IPS DF 4.7 (cell line): ENCODE data around the gene RNU1-3.
"Not testable (repeated sequence)": the region's sequence is repeated elsewhere in the genome, so short reads cannot be mapped to it uniquely, and the experiment has no call there.

Experiments used
- DNase-seq: peaks from one replicate; pipeline ENCODE4 v3.0.0-alpha.2; 2013; ENCODE audit warnings: low spot score; ENCODE audit errors: extremely low read depth

The RNU1-3 gene

DNA sequence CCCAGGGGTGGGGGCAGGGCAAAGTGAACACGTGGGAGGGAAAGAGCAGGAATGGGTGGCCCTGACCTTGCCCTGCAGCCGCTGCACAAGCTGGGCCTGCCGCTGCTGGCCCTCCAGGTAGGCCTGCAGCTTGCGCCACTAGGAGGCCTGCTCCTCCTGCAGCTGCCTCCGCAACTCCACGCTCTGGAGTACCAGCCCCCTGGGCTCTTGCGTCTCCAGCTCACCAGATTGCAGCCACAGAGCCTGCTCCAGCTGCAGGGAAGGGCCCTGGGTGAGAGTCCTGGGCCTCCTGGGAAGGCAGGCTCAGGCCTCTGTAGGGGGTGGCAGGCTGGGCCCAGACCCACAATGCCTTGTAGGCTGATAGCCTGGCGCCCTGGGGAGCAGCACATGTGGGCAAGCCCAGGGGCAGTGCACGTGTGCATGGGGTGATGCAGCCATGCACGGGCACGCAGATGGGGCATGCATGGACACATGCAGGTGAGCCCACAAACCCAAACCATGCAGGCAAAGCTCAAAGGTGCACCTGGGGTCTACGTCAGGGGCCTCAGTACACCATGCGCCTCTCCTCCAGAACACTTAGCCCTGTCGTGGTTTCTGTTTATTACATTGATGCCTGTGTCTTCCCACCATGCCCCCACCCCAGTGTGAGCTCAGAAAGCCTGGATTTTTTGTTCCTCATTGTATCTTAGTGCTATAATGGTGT is 9.6 kb downstream of the RNU1-3 start:
- DNase-seq: not testable (repeated sequence)

DNA sequence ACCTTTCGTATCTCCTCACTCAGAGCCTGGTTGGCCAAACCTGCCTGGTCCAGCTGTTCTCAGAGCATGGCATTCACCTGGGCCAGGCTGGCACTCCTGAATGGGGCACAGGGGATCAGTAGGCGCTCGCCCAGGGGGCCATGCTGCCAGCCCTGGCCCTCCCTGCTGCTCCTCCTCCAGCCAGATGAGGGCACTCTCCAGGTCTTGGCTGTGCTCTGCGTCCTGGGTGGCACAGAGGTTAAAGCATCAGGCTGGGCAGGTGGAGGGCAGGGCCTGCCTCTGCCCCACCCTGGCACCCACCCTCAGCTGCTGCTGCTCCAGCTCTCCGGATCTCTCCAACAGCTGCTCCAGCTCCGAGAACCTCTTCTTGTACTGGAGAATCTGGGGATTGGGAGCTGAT is 10.2 kb downstream of the RNU1-3 start:
- DNase-seq: not testable (repeated sequence)

- DNase-seq: not testable (repeated sequence)
These were observed 15.2 kb downstream of the RNU1-3 start for GRCh38 chr1:16651560-16651959.

DNA sequence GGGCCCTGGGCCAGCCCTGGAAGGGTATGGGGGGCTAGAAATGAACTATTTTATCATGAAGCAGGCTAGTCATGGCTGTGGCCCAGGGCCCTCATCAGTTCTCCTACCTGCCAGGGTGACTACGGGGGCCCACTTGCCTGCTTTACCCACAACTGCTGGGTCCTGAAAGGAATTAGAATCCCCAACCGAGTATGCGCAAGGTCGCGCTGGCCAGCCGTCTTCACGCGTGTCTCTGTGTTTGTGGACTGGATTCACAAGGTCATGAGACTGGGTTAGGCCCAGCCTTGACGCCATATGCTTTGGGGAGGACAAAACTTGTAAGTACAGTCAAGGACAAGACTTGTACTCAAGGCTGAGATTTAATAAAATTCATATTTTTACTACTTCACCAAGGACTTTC is 16.8 kb downstream of the RNU1-3 start:
- not testable (repeated sequence) for DNase-seq

DNA sequence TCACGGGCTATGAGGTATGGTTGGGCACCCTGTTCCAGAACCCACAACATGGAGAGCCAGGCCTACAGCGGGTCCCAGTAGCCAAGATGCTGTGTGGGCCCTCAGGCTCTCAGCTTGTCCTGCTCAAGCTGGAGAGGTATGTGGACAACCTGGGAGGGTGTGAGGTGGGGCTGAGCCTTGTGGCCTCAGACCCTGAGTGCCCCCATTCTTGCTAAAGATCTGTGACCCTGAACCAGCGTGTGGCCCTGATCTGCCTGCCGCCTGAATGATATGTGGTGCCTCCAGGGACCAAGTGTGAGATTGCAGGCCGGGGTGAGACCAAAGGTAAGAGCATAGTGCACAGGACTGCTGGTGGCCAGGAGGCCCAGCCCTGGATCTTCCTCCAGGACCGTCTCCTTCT is 17.4 kb downstream of the RNU1-3 start:
- DNase-seq: not testable (repeated sequence)

DNA sequence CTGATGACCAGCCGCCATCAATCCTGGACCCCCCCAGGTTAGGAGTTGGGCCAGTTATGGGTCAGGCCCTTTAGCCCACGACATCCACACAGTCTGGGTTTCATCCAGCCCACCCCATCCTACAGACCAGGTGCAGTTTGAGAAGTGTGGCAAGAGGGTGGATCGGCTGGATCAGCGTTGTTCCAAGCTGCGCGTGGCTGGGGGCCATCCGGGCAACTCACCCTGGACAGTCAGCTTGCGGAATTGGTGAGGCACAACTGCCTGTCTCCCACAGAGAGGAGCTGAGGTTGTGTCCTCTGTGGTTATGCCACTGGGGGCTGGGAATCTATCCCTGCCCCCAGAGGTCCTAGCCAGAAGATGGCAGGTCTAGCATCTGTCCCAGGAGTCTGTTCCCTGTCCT is 18.0 kb downstream of the RNU1-3 start:
- not testable (repeated sequence) for DNase-seq

DNA sequence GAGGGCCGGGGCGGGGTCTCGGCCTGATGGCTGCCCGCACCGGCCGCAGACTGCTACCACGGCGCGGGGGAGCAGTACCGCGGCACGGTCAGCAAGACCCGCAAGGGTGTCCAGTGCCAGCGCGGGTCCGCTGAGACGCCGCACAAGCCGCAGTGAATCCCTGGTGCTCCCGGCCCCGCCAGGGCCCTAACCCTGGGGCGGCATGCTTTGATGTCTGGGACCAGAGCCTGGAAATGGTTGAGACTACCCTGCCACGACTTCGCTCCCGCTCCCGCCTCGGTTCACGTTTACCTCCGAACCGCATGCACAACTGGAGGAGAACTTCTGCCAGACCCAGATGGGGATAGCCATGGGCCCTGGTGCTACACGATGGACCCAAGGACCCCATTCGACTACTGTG is 18.5 kb downstream of the RNU1-3 start:
- not testable (repeated sequence) for DNase-seq

GRCh38 chr1:16647179-16648176 is 19.3 kb downstream of the RNU1-3 start:
- not testable (repeated sequence) for DNase-seq

DNA sequence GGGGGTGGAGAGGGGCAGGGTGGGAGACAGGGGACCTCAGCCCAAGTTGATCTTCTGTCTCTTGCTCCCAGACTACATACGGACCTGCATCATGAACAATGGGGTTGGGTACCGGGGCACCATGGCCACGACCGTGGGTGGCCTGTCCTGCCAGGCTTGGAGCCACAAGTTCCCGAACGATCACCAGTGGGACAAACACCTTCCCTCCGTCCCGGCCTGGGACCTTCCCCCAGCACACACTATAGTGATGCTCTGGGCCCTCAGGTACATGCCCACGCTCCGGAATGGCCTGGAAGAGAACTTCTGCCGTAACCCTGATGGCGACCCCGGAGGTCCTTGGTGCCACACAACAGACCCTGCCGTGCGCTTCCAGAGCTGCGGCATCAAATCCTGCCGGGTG is 20.0 kb downstream of the RNU1-3 start:
- not testable (repeated sequence) for DNase-seq

- DNase-seq: not testable (repeated sequence)
These were observed 20.6 kb downstream of the RNU1-3 start for GRCh38 chr1:16646061-16646664.

DNA sequence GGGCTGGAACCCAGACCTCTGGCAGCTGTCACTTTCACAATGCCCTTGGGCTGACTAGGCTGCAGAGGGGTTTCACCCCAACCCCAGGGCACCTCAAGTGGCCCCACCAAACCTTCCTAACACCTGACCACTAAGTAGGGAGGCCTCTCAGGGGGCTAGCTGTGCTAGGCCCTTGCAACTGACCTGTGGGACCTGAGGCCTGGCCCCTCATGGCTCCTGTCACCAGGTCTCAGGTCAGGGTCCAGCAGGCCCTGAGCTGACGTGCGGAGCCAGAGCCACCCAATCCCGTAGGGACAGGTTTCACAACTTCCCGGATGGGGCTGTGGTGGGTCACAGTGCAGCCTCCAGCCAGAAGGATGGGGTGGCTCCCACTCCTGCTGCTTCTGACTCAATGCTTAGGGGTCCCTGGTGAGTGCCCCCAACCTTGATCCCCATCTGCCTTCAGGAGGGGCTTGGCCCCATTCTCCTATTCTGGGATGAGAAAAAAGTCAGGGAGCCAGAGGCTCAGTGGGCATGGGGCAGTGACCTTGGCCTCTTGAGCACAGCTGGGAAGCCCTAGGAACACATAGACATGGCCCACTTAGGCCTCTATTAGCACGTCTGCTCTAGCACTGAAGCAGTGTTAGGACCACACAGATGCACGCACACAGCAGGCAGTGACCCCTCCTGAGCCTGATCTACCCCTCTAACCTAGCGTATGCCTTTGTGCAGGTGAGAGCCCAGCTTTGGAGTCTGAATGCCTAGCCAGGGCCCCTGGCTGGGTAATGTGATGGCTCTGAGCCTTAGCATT is 21.3 kb downstream of the RNU1-3 start:
- not testable (repeated sequence) for DNase-seq

DNA sequence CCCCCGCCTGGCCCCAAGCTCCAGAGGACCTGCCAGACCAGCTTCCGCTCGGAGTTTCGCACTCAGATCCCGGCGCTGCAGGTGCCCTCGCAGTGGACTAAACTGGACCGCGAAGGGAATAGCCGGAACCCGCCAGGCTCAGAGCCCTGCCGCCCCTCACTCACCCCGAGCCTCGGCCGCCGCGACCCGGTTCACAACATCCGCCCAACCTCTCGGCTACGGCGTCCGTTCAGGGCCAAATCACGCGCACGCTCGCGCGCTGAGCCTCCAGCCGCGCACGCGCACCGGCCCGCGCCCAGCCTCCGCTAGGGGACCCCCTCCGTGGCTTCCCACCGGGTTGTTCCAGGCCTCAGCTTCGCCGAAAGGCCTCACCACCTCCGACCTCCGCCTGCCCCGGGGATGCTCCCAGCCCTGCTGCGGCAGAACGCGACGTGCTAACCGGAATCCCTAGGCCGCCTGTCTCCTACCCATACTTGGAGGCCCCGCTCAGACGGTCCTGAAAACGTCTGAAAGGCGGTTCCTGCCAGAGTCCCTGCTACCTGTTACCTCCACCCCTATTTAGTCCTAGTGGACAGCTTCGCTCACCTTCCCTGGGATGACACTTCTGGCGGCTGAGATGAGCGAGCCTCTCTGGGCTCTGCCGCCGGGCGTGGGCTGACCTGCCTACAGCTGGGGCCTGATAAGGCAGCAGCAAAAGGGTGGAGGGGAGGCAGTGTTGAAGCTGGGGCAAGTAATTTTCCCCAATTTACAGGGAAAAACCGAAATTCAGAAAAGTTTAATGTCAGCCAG is 22.1 kb downstream of the RNU1-3 start:
- peak; percentile 98 for DNase-seq

- no peak for DNase-seq
These were observed 22.6 kb downstream of the RNU1-3 start for GRCh38 chr1:16644193-16644481.

- not testable (repeated sequence) for DNase-seq
These were observed 23.1 kb downstream of the RNU1-3 start for GRCh38 chr1:16643476-16644192.

GRCh38 chr1:16643001-16643411 is 23.7 kb downstream of the RNU1-3 start:
- not testable (repeated sequence) for DNase-seq

DNA sequence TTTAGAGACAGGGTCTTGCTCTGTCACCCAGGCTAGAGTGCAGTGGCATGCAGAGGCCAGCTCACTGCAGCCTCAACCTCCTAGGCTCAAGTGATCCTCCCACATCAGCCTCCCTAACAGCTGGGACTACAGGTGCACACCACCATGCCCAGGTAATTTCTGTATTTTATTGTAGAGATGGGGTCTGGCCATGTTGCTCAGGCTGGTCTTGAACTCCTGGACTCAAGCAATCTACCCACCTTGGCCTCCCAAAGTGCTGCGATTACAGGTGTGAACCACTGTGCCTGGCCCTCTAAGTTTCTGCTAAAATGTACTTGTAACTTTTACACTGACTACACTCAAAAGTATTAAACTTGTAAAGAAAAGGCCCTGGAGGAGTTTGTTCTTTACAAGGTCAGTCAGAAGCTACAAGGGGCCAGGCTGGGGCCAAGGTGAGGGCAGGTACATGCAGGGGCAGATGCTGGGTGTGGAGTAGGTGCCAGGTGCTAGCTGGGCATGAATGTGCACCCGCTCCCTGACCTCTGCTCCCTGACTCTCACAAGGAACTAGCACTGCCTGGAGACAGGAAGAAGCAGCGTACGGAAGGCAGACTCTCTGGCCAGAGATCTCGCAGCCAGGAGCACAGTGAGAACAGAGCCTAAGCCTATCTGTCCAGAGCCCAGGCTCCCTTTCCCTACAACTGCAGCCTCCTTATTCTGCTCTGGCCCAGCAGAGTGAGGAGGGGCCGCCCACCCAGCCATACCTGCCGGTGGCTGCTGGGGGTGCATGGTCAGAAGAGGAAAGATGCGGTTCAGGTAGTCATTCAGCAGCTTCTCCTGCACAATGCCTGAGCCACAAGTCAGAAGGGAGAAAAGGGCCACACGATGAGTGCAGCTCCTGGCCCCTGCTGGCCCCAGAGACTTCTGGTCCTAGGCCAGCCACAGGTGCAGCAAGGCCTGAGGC is 24.5 kb downstream of the RNU1-3 start:
- not testable (repeated sequence) for DNase-seq

GRCh38 chr1:16641159-16641975 is 25.4 kb downstream of the RNU1-3 start:
- DNase-seq: not testable (repeated sequence)
